ENCODE measurements around the gene DNAH10.

- TF ChIP-seq EZH2 (IDR thresholded peaks at IDR 0.05; ENCODE audit: insufficient read depth, poor library complexity, severe bottlenecking) (no peak), EZH2phosphoT487 (IDR thresholded peaks at IDR 0.05; ENCODE audit: insufficient read depth, low read depth) (no peak)
These were observed 220.2 kb downstream of the DNAH10 start for GRCh38 chr12:123982269-123982668.
